Neural cell (in vitro differentiated cells): ENCODE data around the gene MTCL1. TPM values are rescaled to one million over a fixed set of nuclear protein-coding genes. Genes with fewer than 3 reads are reported as not detected.

Experiments
- H2AFZ ChIP-seq: fragments of 200-600, 300-800 bp; sonication (generic), shearing (Covaris generic); 2 replicates; pipeline ENCODE4 v1.6.0; 2014; ENCODE audit warnings: low read depth, mild to moderate bottlenecking, antibody characterized with exemption, low read length, moderate library complexity
- H3F3A ChIP-seq: fragments of 200-600 bp; shearing (Covaris generic); 2 replicates; pipeline ENCODE4 v1.6.1; 2016; ENCODE audit warnings: mild to moderate bottlenecking, moderate library complexity, mixed read lengths, antibody characterized with exemption, low read length; ENCODE audit not compliant: insufficient read depth, poor library complexity, severe bottlenecking
- H3K27ac ChIP-seq: fragments of 200-600, 300-800 bp; sonication (generic), shearing (Covaris generic); 2 replicates; pipeline ENCODE4 v1.5.1; 2014; ENCODE audit warnings: mild to moderate bottlenecking, low read length, moderate library complexity
- H3K27me3 ChIP-seq: fragments of 300-800, 200-600 bp; sonication (generic), shearing (Covaris generic); 2 replicates; pipeline ENCODE4 v1.6.0; 2014; ENCODE audit warnings: mild to moderate bottlenecking, low read depth, low read length, moderate library complexity; ENCODE audit not compliant: insufficient read depth
- H3K36me3 ChIP-seq: fragments of 300-800, 200-600 bp; sonication (generic), shearing (Covaris generic); 2 replicates; pipeline ENCODE4 v1.5.1; 2014; ENCODE audit warnings: mild to moderate bottlenecking, antibody characterized with exemption, low read length, moderate library complexity; ENCODE audit not compliant: insufficient read depth
- H3K4me2 ChIP-seq: fragments of 300-800, 200-600 bp; sonication (generic), shearing (Covaris generic); 2 replicates; pipeline ENCODE4 v1.6.0; 2014; ENCODE audit warnings: mild to moderate bottlenecking, low read length
- H3K4me3 ChIP-seq: fragments of 300-800, 200-600 bp; sonication (generic), shearing (Covaris generic); 2 replicates; pipeline ENCODE4 v1.5.1; 2014; ENCODE audit warnings: mild to moderate bottlenecking, low read length, moderate library complexity
- H3K79me2 ChIP-seq: fragments of 200-600 bp; shearing (Covaris generic); replicated peaks from 2 replicates; pipeline ENCODE4 v1.6.0; 2014; ENCODE audit warnings: mild to moderate bottlenecking, low read length, moderate library complexity; ENCODE audit not compliant: insufficient read depth
- H3K9ac ChIP-seq: fragments of 300-800, 200-600 bp; sonication (generic), shearing (Covaris generic); 2 replicates; pipeline ENCODE4 v1.6.1; 2016; ENCODE audit warnings: mild to moderate bottlenecking, low read length, mixed read lengths
- H3K9me2 ChIP-seq: fragments of 200-600 bp; shearing (Covaris generic); 2 replicates; pipeline ENCODE4 v1.6.1; 2016; ENCODE audit warnings: mild to moderate bottlenecking, low read length, mixed read lengths; ENCODE audit not compliant: insufficient read depth
- H3K9me3 ChIP-seq: fragments of 200-600, 300-800 bp; sonication (generic), shearing (Covaris generic); 2 replicates; pipeline ENCODE4 v1.6.1; 2016; ENCODE audit warnings: mild to moderate bottlenecking, mixed run types, low read length, moderate library complexity, mixed read lengths
- H4K20me1 ChIP-seq: fragments of 200-600 bp; shearing (Covaris generic); 2 replicates; pipeline ENCODE4 v1.6.1; 2016; ENCODE audit warnings: mild to moderate bottlenecking, mixed run types; ENCODE audit not compliant: insufficient read depth
- CTCF ChIP-seq: fragments of 450-650 bp; IDR thresholded peaks from 2 replicates; pipeline ENCODE4 v1.5.1; 2014; ENCODE audit warnings: antibody characterized with exemption, mild to moderate bottlenecking, moderate library complexity; ENCODE audit not compliant: poor library complexity, severe bottlenecking
- EP300 ChIP-seq: fragments of 450-650 bp; conservative IDR thresholded peaks from 2 replicates; pipeline ENCODE4 v1.6.1; 2014; ENCODE audit warnings: antibody characterized with exemption, mild to moderate bottlenecking, moderate library complexity; ENCODE audit not compliant: poor library complexity, severe bottlenecking
- EZH2 ChIP-seq: fragments of 200-600, 300-800 bp; shearing (Covaris generic), sonication (generic); IDR thresholded peaks from 2 replicates; pipeline ENCODE4 v1.6.1; 2014; ENCODE audit warnings: antibody characterized with exemption, low read length, borderline replicate concordance, mild to moderate bottlenecking; ENCODE audit not compliant: insufficient read depth, poor library complexity, severe bottlenecking
- MXI1 ChIP-seq: fragments of 450-650 bp; conservative IDR thresholded peaks from 2 replicates; pipeline ENCODE4 v1.6.1; 2014; ENCODE audit warnings: antibody characterized with exemption, mild to moderate bottlenecking; ENCODE audit not compliant: poor library complexity, severe bottlenecking
- POLR2AphosphoS5 ChIP-seq: IDR thresholded peaks from 2 replicates; pipeline ENCODE4 v1.6.1; 2012
- RAD21 ChIP-seq: fragments of 450-650 bp; conservative IDR thresholded peaks from 2 replicates; pipeline ENCODE4 v1.6.1; 2014; ENCODE audit warnings: antibody characterized with exemption, mild to moderate bottlenecking, moderate library complexity
- REST ChIP-seq: IDR thresholded peaks from 2 replicates; pipeline ENCODE4 v1.6.1; 2012; ENCODE audit warnings: borderline replicate concordance
- SMC3 ChIP-seq: fragments of 450-650 bp; conservative IDR thresholded peaks from 2 replicates; pipeline ENCODE4 v1.6.1; 2014; ENCODE audit warnings: antibody characterized with exemption, mild to moderate bottlenecking, moderate library complexity; ENCODE audit not compliant: poor library complexity
- TAF1 ChIP-seq: IDR thresholded peaks from 2 replicates; pipeline ENCODE4 v1.6.1; 2012; ENCODE audit warnings: low read depth
- polyA plus RNA-seq: library from polyadenylated mRNA; depleted of rRNA; stranded (reverse); fragments of >200 nt; gene quantifications from 2 replicates; pipeline ENCODE4 v1.2.3, GENCODE V29; 2014

MTCL1 gene
- polyA plus RNA-seq, 1 donor from 2014 or later = 20.8 TPM

GRCh38 chr18:8711736-8712135, 6.4 kb downstream of the MTCL1 start:
- Histone ChIP-seq H3F3A (no peaks in the 10 kb centered on the region), H3K9me2 (no peaks in the 10 kb centered on the region), H3K27me3 (no peaks in the 10 kb centered on the region), H3K27ac (no peak overlapping the region), H3K9ac (no peak overlapping the region), H3K4me3 (no peak overlapping the region), H3K4me2 (no peak overlapping the region), H3K36me3 (peaks cover 7% of the 10 kb centered on the region), H3K79me2 (peaks cover 38% of the 10 kb centered on the region), H3K9me3 (peaks cover 3% of the 10 kb centered on the region), H4K20me1 (peaks cover 3% of the 10 kb centered on the region), H2AFZ (no peak overlapping the region)
- TF ChIP-seq EP300 (no peak), CTCF (no peak), POLR2AphosphoS5 (no peak), EZH2 (no peak), RAD21 (no peak), TAF1 (no peak), REST (no peak), SMC3 (no peak), MXI1 (no peak)

GRCh38 chr18:8713691-8714090, 8.3 kb downstream of the MTCL1 start:
- Histone ChIP-seq H3K4me2 (no peak overlapping the region), H2AFZ (no peak overlapping the region), H3K36me3 (peaks cover 7% of the 10 kb centered on the region)

More at GRCh38 chr18:8713691-8714090, 8.3 kb downstream of the MTCL1 start:
- Histone ChIP-seq H3K79me2 (peaks cover 21% of the 10 kb centered on the region), H3K27me3 (no peaks in the 10 kb centered on the region), H3K9me2 (no peaks in the 10 kb centered on the region), H3K9ac (no peak overlapping the region), H3K27ac (no peak overlapping the region), H3K9me3 (peaks cover 3% of the 10 kb centered on the region), H3K4me3 (no peak overlapping the region), H4K20me1 (no peaks in the 10 kb centered on the region), H3F3A (no peaks in the 10 kb centered on the region)
- TF ChIP-seq SMC3 (no peak), RAD21 (no peak), MXI1 (no peak), POLR2AphosphoS5 (no peak), EP300 (no peak), EZH2 (no peak), CTCF (no peak), TAF1 (no peak), REST (no peak)
